Ishikawa (cell line): ENCODE data around the gene KDM8.

ENCODE experiments used
- CEBPB ChIP-seq: IDR thresholded peaks from 2 replicates; pipeline ENCODE4 v1.6.1; 2012
- CREB1 ChIP-seq: IDR thresholded peaks from 2 replicates; pipeline ENCODE4 v1.6.1; 2012; ENCODE audit warnings: low read depth
- EGR1 ChIP-seq: IDR thresholded peaks from 2 replicates; pipeline ENCODE4 v1.6.1; 2012
- EP300 ChIP-seq: IDR thresholded peaks from 2 replicates; pipeline ENCODE4 v1.6.1; 2012; ENCODE audit warnings: borderline replicate concordance
- FOXM1 ChIP-seq: IDR thresholded peaks from 2 replicates; pipeline ENCODE4 v1.6.1; 2012; ENCODE audit warnings: low read depth, borderline replicate concordance
- NFIC ChIP-seq: IDR thresholded peaks from 2 replicates; pipeline ENCODE4 v1.6.1; 2012
- RAD21 ChIP-seq: IDR thresholded peaks from 2 replicates; pipeline ENCODE4 v1.6.1; 2012; ENCODE audit warnings: low read depth
- REST ChIP-seq: IDR thresholded peaks from 2 replicates; pipeline ENCODE4 v1.6.1; 2012; ENCODE audit warnings: low read depth, mild to moderate bottlenecking
- TAF1 ChIP-seq: IDR thresholded peaks from 2 replicates; pipeline ENCODE4 v1.6.1; 2012; ENCODE audit warnings: low read depth, mild to moderate bottlenecking
- TCF12 ChIP-seq: IDR thresholded peaks from 2 replicates; pipeline ENCODE4 v1.6.1; 2012; ENCODE audit warnings: low read depth
- TEAD4 ChIP-seq: IDR thresholded peaks from 2 replicates; pipeline ENCODE4 v1.6.1; 2012
- YY1 ChIP-seq: IDR thresholded peaks from 2 replicates; pipeline ENCODE4 v1.6.1; 2012; ENCODE audit warnings: low read depth
- ZBTB7A ChIP-seq: IDR thresholded peaks from 2 replicates; pipeline ENCODE4 v1.6.1; 2012; ENCODE audit warnings: low read depth
- TF ChIP-seq, protein P1 (sequence below): IDR thresholded peaks from 2 replicates; pipeline ENCODE4 v1.6.1; 2012
- TF ChIP-seq, protein P2 (sequence below): IDR thresholded peaks from 2 replicates; pipeline ENCODE4 v1.6.1; 2012

The KDM8 gene

GRCh38 chr16:27211026-27211425 lies 7.7 kb downstream of the KDM8 start:
- TF ChIP-seq NFIC (no peak), TAF1 (no peak), YY1 (no peak), TEAD4 (no peak), EP300 (no peak), FOXM1 (no peak), CEBPB (no peak), REST (no peak), ZBTB7A (no peak), EGR1 (no peak), CREB1 (no peak), TCF12 (no peak), RAD21 (no peak)
- TF ChIP-seq, protein P1, sequence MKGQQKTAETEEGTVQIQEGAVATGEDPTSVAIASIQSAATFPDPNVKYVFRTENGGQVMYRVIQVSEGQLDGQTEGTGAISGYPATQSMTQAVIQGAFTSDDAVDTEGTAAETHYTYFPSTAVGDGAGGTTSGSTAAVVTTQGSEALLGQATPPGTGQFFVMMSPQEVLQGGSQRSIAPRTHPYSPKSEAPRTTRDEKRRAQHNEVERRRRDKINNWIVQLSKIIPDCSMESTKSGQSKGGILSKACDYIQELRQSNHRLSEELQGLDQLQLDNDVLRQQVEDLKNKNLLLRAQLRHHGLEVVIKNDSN, result no peak
- TF ChIP-seq, protein P2, sequence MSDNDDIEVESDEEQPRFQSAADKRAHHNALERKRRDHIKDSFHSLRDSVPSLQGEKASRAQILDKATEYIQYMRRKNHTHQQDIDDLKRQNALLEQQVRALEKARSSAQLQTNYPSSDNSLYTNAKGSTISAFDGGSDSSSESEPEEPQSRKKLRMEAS, result no peak

DNA sequence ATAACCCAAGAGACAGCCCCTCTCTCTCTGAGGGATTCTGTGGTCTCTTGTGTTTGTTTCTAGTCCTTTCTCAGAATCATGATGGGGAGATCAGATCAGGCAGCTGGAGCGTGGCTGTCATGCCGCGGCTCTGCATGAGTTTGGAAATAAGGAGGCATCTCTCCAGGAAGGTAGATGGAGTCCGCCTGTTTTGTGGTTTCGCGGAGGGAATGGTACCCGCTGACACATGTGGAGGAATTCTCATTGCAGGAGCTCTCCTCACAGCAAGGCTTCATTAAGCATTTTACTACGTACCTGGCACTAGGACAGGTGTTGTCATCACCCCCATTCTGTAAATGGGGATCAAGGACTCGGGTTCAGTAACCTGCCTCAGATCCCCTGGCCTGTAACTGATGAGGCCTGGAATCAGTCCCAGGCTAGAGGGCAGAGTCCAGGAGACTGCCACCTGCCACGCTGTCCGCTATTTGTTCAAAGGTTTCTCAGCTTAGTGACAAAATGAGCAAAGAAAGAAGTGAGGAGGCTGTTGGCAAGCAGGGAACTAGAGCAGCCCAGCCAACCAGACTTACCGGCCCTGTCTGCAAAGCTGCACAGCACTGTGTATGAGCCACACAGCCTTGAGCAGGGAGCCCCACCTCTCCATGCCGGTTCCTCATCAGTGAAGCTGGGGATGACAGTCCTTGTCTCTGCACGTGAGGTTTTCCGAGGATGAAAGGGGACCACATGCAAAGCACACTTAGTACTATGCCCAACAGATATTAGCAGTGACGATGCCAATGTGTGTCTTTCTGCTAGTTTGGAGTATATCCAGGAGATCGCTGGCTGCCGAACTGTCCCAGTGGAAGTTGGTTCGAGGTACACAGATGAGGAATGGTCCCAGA lies 11.0 kb downstream of the KDM8 start:
- no peak for TF ChIP-seq EGR1
- TF ChIP-seq TEAD4, result no peak
- TF ChIP-seq CREB1, result no peak
- TF ChIP-seq REST, result no peak
- TF ChIP-seq RAD21, result no peak
- TF ChIP-seq TAF1, result no peak
- TF ChIP-seq, protein P2, result no peak
- TF ChIP-seq CEBPB, result no peak

DNA sequence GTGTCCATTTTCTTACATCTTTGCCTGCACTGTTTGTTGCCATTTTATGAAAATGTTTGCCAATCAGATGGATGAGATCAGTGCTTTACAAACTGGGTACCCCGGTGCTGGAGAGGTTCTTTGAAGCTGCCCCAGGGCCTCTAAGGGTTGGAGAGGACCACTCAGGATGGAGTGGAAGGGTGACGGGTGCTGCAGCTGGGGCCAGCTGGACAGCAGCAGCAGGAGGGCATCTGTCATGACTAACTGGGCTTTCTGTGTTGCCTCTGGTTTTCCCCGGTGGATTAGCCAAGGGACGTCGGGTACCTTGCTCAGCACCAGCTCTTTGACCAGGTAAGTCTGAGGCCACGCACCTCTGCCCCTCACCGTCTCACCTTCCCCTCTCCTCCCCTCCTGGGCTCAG lies 12.3 kb downstream of the KDM8 start:
- TF ChIP-seq EP300 (no peak), YY1 (no peak), FOXM1 (no peak), CEBPB (no peak), TCF12 (no peak), NFIC (no peak), TAF1 (no peak)
- TF ChIP-seq, protein P2, result no peak

DNA sequence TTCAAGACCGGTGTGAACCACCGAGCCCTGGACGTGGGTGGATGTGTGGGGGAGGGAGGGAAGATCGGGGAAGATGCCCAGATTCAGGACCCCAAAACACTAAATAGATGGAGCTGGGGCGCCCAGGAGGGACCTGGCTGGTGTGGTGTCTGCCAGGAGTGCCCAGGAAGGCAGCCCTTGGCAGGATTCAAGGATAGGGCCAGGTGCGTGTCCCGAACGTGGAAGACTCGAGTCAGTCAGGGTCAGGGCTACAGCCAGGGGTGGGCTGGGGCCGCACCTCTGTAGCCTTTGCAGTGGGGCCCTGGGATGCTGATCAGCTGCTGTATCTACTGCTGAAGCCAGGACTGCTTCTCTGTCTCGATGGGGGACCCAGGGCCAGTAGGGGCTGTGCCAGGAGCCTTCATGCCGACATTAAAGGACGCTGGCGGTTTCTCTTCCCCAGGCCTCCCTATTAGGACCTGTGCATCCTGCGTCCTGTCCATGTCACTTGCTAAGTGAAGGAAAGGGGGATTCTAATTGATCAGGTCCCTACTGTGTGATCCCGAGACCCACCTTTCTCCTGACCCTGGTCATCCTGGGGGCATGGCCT lies 13.1 kb downstream of the KDM8 start:
- TF ChIP-seq TCF12, result no peak
- TF ChIP-seq EGR1, result no peak

DNA sequence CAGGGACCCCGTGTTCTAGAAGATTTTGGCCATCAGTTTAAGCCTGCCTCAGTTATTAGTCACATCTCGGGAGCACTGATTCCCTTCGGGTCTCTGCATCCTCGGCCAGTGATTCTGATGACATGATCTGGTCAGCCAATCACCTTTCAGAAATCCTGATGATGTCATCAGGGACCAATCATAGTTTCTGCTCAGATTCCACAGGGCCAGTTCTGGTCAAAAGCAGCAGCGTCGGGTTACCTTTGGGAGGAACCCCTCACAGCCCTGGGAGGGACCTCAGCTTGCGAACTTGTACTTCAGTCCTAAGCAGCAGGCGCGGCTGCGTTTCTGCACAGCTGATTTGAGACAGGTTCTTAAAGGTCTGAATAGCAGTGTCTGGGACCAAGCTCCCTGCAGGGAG lies 13.9 kb downstream of the KDM8 start:
- no peak for TF ChIP-seq FOXM1
- no peak for TF ChIP-seq EP300
- TF ChIP-seq, protein P1, result no peak
- TF ChIP-seq TAF1, result no peak
- no peak for TF ChIP-seq CEBPB
- TF ChIP-seq RAD21, result no peak
- no peak for TF ChIP-seq TCF12
- TF ChIP-seq TEAD4, result no peak
- TF ChIP-seq, protein P2, result no peak
- no peak for TF ChIP-seq NFIC
- no peak for TF ChIP-seq REST
- no peak for TF ChIP-seq YY1
- no peak for TF ChIP-seq ZBTB7A
- TF ChIP-seq CREB1, result no peak
- TF ChIP-seq EGR1, result no peak
